ENCODE measurements around the gene PPP1R1B. TPM values are rescaled to one million over a fixed set of nuclear protein-coding genes. Genes with fewer than 3 reads are reported as not detected.

The PPP1R1B gene
- total and polyA plus RNA-seq, 7 donors: 0.10 to 1.6 (median 0.29) TPM; not detected in 1

DNA sequence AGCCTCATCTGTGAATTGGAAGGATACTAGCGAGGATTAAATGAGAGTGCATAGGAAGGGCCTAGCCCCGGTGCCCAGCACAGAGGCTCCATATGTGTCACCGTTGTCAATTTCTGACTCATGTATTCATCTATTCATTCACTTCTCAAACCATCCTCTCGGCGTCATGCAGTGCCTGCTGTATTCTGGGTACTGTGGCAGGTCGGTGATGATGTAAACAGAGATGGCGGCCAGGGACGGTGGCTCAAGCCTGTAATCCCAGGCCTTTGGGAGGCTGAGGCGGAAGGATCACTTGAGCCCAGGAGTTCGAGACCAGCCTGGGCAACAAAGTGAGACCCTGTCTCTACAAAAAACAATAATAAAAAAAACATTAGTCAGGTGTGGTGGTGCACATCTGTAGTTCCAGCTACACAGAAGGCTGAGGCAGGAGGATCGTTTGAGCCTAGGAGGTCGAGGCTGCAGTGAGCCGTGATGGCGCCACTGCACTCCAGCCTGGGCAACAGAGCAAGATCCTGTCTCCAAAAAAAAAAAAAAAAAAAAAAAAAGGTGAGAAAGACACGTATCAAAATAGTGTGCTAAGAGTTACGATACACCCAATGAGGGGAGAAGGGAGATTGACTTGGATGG, 4.3 kb upstream of the PPP1R1B start:
- Histone ChIP-seq H3K36me3 (ENCODE audit: insufficient read depth in 1 of 2, low read depth in 1 of 2) (no peaks in the 10 kb centered on the region), H3K4me1 (peaks cover 5% of the 10 kb centered on the region), H3K27me3 (ENCODE audit: insufficient read depth in 3 of 3, low read length in 2 of 3) (peaks cover 0 to 35% (median 11%) of the 10 kb centered on the region in 3 donors), H3K9me3 (no peaks in the 10 kb centered on the region), H3K4me3 (no peak overlapping the region), H3K27ac (no peak overlapping the region)
- intact Hi-C loops (cut with DNase I): loop anchor here (1.0 to 10.0 kb wide), 8 partner anchors 48 to 242 kb away; partner anchors contain the start of genes IKZF3 (in 1 of the 2), MIEN1 (in 1 of the 2) and ZPBP2 (in 1 of the 2)
- DNase-seq (no peak), ATAC-seq (peak in 1 of 4 donors; percentile 4)
- TF ChIP-seq, protein P1, sequence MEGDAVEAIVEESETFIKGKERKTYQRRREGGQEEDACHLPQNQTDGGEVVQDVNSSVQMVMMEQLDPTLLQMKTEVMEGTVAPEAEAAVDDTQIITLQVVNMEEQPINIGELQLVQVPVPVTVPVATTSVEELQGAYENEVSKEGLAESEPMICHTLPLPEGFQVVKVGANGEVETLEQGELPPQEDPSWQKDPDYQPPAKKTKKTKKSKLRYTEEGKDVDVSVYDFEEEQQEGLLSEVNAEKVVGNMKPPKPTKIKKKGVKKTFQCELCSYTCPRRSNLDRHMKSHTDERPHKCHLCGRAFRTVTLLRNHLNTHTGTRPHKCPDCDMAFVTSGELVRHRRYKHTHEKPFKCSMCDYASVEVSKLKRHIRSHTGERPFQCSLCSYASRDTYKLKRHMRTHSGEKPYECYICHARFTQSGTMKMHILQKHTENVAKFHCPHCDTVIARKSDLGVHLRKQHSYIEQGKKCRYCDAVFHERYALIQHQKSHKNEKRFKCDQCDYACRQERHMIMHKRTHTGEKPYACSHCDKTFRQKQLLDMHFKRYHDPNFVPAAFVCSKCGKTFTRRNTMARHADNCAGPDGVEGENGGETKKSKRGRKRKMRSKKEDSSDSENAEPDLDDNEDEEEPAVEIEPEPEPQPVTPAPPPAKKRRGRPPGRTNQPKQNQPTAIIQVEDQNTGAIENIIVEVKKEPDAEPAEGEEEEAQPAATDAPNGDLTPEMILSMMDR (IDR thresholded peaks at IDR 0.05): no peak
- WGBS, 3 donors: 48 to 53% (median 49%) methylated on average over 16 of the region's 16 CpGs

DNA sequence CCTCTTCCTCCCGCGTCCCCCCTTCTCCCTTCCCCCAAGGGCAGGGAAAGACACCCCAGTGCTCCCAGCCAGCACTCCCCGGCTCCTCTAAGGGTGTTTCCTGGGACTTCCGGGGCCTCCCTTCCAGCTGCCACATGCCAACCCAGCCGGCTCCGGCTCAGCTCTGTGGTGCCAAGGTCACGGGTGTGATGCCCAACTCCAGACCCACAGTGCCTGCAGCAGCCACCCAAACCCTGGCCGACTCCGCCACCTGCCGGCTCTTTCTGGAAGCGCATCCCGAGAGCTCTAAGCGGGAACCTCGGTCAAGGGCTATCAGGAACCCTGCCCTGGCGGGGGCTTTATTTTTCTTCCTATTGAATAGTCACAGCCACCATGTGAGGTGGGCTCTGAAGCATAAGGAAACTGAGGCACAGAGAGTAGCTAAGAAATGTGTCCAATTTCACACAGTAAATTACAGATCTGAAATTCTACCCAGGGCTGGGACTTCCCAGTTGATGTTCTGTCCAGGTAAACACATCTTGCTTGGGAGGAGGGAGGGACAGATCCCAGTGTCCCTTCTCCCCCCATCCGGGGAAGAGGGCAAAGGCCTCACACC, 3.3 kb upstream of the PPP1R1B start:
- Histone ChIP-seq H3K27me3 (ENCODE audit: insufficient read depth in 3 of 3, low read length in 2 of 3) (peaks cover 0 to 43% (median 11%) of the 10 kb centered on the region in 3 donors), H3K27ac (no peak overlapping the region), H3K9me3 (no peaks in the 10 kb centered on the region), H3K36me3 (ENCODE audit: insufficient read depth in 1 of 2, low read depth in 1 of 2) (no peaks in the 10 kb centered on the region), H3K4me3 (no peak overlapping the region), H3K4me1 (peaks cover 5% of the 10 kb centered on the region)
- intact Hi-C loops (cut with DNase I): loop anchor here (2.0 to 10.0 kb wide), 7 partner anchors 47 to 241 kb away; partner anchors contain the start of genes IKZF3 (in 1 of the 2), MIEN1 (in 1 of the 2) and ZPBP2 (in 1 of the 2)
- DNase-seq: peak; percentile 85 to 91
- TF ChIP-seq, protein P1 (IDR thresholded peaks at IDR 0.05): peak; percentile 88
- peak; percentile 71 to 86 (median 80) for ATAC-seq
- 2 to 4% (median 3%) methylated on average over 15 to 16 of the region's 16 CpGs for WGBS, 3 donors

DNA sequence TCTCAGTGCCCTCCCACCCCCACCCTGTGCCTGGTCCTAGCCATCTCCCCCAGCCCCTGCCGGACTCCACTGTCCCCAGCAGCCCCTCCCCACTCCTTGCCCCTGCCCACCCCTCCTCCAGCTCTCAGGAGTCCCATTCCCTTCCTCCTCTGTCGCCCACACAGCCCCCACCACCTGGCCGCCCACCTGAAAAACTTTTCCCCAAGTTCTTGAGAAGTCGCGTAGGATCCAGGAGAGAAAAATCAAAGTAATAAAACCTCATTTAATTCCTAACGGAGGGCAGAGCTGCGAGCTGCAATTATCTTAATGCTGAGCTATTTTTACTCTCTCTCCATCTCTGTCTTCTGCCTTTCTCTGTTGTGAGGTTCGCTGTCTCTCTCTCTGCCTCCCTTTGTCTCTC, 2.4 kb upstream of the PPP1R1B start:
- DNase-seq (no peak), ATAC-seq (no peak)
- TF ChIP-seq, protein P1 (IDR thresholded peaks at IDR 0.05): no peak
- peaks cover 5% of the 10 kb centered on the region for H3K4me1 ChIP-seq
- H3K27ac ChIP-seq: no peak overlapping the region
- H3K4me3 ChIP-seq: no peak overlapping the region
- peaks cover 0 to 51% (median 11%) of the 10 kb centered on the region in 3 donors for H3K27me3 ChIP-seq (ENCODE audit: insufficient read depth in 3 of 3, low read length in 2 of 3)
- no peaks in the 10 kb centered on the region for H3K36me3 ChIP-seq (ENCODE audit: insufficient read depth in 1 of 2, low read depth in 1 of 2)
- WGBS, 3 donors: 69 to 71% (median 70%) methylated on average over 8 of the region's 8 CpGs
- no peaks in the 10 kb centered on the region for H3K9me3 ChIP-seq
- intact Hi-C loops (cut with DNase I): loop anchor here (5.0 to 10.0 kb wide), 5 partner anchors 48 to 240 kb away; partner anchors contain the start of genes IKZF3 (in 1 of the 2), MIEN1 (in 1 of the 2) and ZPBP2 (in 1 of the 2)

DNA sequence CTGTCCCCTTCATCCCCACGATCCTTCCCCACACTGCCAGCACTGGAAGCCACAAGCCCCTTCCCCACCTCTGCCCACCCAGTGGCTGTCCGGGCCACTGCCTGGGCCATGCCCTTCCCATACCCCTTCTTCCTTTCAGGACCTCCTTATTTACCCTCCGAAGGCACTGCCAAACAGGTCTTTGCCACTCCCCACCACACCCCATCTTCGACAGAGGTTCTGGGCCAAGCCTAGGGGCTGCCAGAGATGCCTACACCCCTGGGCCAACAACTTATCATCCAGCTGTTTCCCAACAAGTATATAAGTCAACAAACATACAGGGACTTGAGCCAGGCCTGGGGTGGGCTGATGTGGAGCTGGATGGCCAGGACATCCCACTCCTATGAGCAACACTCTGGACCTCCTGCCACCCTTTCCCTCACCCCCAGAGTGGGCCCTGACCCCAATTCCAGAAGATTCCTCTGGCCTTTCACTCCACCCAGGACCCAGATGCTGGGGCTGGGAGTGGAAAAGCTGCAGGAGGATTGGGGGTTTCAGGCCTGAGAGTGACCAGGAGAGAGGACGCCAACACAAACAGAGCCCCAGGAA, 1.5 kb upstream of the PPP1R1B start:
- Histone ChIP-seq H3K27me3 (ENCODE audit: insufficient read depth in 3 of 3, low read length in 2 of 3) (peaks cover 0 to 59% (median 11%) of the 10 kb centered on the region in 3 donors), H3K9me3 (no peaks in the 10 kb centered on the region), H3K4me3 (no peak overlapping the region), H3K4me1 (peaks cover 5% of the 10 kb centered on the region), H3K36me3 (ENCODE audit: insufficient read depth in 1 of 2, low read depth in 1 of 2) (no peaks in the 10 kb centered on the region), H3K27ac (no peak overlapping the region)
- intact Hi-C loops (cut with DNase I): loop anchor here in 1 of 2 donors (10.0 kb wide), 1 partner anchor 240 kb away; the partner anchor contains the start of genes IKZF3 and ZPBP2
- TF ChIP-seq, protein P1 (IDR thresholded peaks at IDR 0.05): no peak
- DNase-seq (no peak), ATAC-seq (no peak)
- 50 to 57% (median 51%) methylated on average over 5 of the region's 5 CpGs for WGBS, 3 donors
